HepG2 (cell line): Measurements from ENCODE around the gene PPP1R12B. TPM values are rescaled to one million over a fixed set of nuclear protein-coding genes. Genes with fewer than 3 reads are reported as not detected.
"Not testable (repeated sequence)": the region's sequence is repeated elsewhere in the genome, so short reads cannot be mapped to it uniquely, and the experiment has no call there.

Experiments
- ATAC-seq: fragments of 200-7000 bp; cut with Tn5 transposase; 3 replicates; pipeline ENCODE4 v1.9.1; 2020; ENCODE audit warnings: mild to moderate bottlenecking, moderate library complexity
- BruUV-seq: library from RNA; stranded (reverse); fragments of 400-500 nt; replicated peaks from 2 replicates; lab custom pipeline; 2021; lab: Mats Ljungman, UMichigan
- CTCF ChIA-PET: fragments of 300-600 bp; formaldehyde crosslinking; extraction: SDS; loops from one replicate; lab custom pipeline; 2021; ENCODE audit warnings: low total read pairs, inconsistent platforms, low intra/inter-chr PET ratio; lab: Yijun Ruan, JAX
- POLR2A ChIA-PET: fragments of 350-600 bp; sonication (Branson Sonifier 250); formaldehyde crosslinking; loops from one replicate; lab custom pipeline; 2020; ENCODE audit warnings: antibody characterized with exemption, inconsistent platforms; lab: Yijun Ruan, JAX
- DNase-seq: peaks from one replicate; pipeline ENCODE4 v3.0.0-alpha.2; 2015; ENCODE audit warnings: low spot score
- FAIRE-seq: peaks from 3 replicates; lab custom pipeline; 2011; peaks lifted over from hg19 to GRCh38; lab: Jason Lieb, UNC
- H2AFZ ChIP-seq: one replicate; pipeline ENCODE4 v1.6.1; 2011; ENCODE audit warnings: low read length, inconsistent platforms
- H3K27ac ChIP-seq: fragments of 300-600 bp; 3 replicates; pipeline ENCODE4 v1.8.0; 2011; ENCODE audit warnings: mixed run types, mild to moderate bottlenecking, mixed read lengths, low read length, inconsistent platforms; ENCODE audit not compliant: insufficient read depth; ENCODE audit errors: extremely low read length
- H3K27me3 ChIP-seq, 2 experiments: fragments of 200-600 bp in 1 of 2; 2 replicates in 1 of 2; 3 replicates in 1 of 2; pipeline versions ENCODE4 v1.6.0 to v1.8.0; 2011; ENCODE audit warnings: low read length in 2 of 2, mild to moderate bottlenecking in 2 of 2, moderate library complexity in 2 of 2, inconsistent platforms in 1 of 2; ENCODE audit not compliant: insufficient read depth in 2 of 2, control insufficient read depth in 1 of 2
- H3K36me3 ChIP-seq, 2 experiments: fragments of 200-600 bp in 1 of 2; replicated peaks in 1 of 2; 2 replicates in 1 of 2; 3 replicates in 1 of 2; pipeline versions ENCODE4 v1.5.1 to v1.8.0; 2011; ENCODE audit warnings: low read length in 2 of 2, inconsistent platforms in 1 of 2; ENCODE audit not compliant: insufficient read depth in 2 of 2, control insufficient read depth in 1 of 2
- H3K4me1 ChIP-seq: 2 replicates; pipeline ENCODE4 v1.5.1; 2012; ENCODE audit warnings: low read length, inconsistent platforms; ENCODE audit not compliant: insufficient read depth
- H3K4me2 ChIP-seq: 2 replicates; pipeline ENCODE4 v1.6.0; 2011; ENCODE audit warnings: low read depth, low read length, inconsistent platforms
- H3K4me3 ChIP-seq, 3 experiments: fragments of 200-600 bp in 1 of 3; sonication (generic), shearing (Covaris generic) in 1 of 3; replicated peaks in 1 of 3; 2 replicates each; pipeline ENCODE4 v1.5.1; 2011 to 2016; ENCODE audit warnings: low read length in 3 of 3, inconsistent platforms in 2 of 3, low read depth in 2 of 3, mild to moderate bottlenecking in 2 of 3, control low read depth in 1 of 3, mixed read lengths in 1 of 3; ENCODE audit not compliant: insufficient read depth in 1 of 3
- H3K79me2 ChIP-seq: one replicate; pipeline ENCODE4 v1.6.1; 2011; ENCODE audit warnings: low read length, inconsistent platforms; ENCODE audit not compliant: insufficient read depth
- H3K9ac ChIP-seq: 2 replicates; pipeline ENCODE4 v1.6.0; 2011; ENCODE audit warnings: mild to moderate bottlenecking, low read depth, low read length, inconsistent platforms; ENCODE audit not compliant: insufficient read depth
- H3K9me3 ChIP-seq: 2 replicates; pipeline ENCODE4 v1.5.1; 2012; ENCODE audit warnings: mild to moderate bottlenecking, low read length
- H4K20me1 ChIP-seq: 2 replicates; pipeline ENCODE4 v1.6.0; 2011; ENCODE audit warnings: inconsistent platforms, mild to moderate bottlenecking, low read length, moderate library complexity; ENCODE audit not compliant: insufficient read depth
- CENPT ChIP-seq: sonication (generic); formaldehyde crosslinking; IDR thresholded peaks from 2 replicates; pipeline ENCODE4 v1.8.0; 2022; ENCODE audit warnings: low read depth, mild to moderate bottlenecking, moderate library complexity, missing genetic modification reagents
- ETV6 ChIP-seq: sonication (generic); formaldehyde crosslinking; conservative IDR thresholded peaks from 2 replicates; pipeline ENCODE4 v1.4.0; 2020; ENCODE audit warnings: missing genetic modification reagents
- IRF1 ChIP-seq: sonication (generic); formaldehyde crosslinking; IDR thresholded peaks from 2 replicates; pipeline ENCODE4 v1.4.0; 2020; ENCODE audit warnings: low read depth, mild to moderate bottlenecking, missing genetic modification reagents
- PAWR ChIP-seq: sonication (generic); formaldehyde crosslinking; IDR thresholded peaks from 2 replicates; pipeline ENCODE4 v1.4.0; 2020; ENCODE audit warnings: missing genetic modification reagents, mild to moderate bottlenecking, borderline replicate concordance
- SALL2 ChIP-seq: sonication (generic); formaldehyde crosslinking; IDR thresholded peaks from 2 replicates; pipeline ENCODE4 v1.8.1; 2023; ENCODE audit warnings: mild to moderate bottlenecking, missing genetic modification reagents, inconsistent platforms
- SMC3 ChIP-seq: IDR thresholded peaks from 2 replicates; pipeline ENCODE4 v1.6.1; 2011; ENCODE audit warnings: low read length, improper control_type of control experiment
- SRF ChIP-seq: IDR thresholded peaks from 2 replicates; pipeline ENCODE4 v1.6.1; 2011; ENCODE audit warnings: mild to moderate bottlenecking, low read depth, low read length, moderate library complexity
- THAP11 ChIP-seq: IDR thresholded peaks from 2 replicates; pipeline ENCODE4 v1.6.1; 2016; ENCODE audit warnings: missing biosample characterization, missing genetic modification reagents
- ZNF225 ChIP-seq: sonication (generic); formaldehyde crosslinking; IDR thresholded peaks from 2 replicates; pipeline ENCODE4 v1.4.0; 2020; ENCODE audit warnings: mild to moderate bottlenecking, missing genetic modification reagents
- ZNF589 ChIP-seq: sonication (generic); formaldehyde crosslinking; conservative IDR thresholded peaks from 2 replicates; pipeline ENCODE4 v1.8.0; 2022; ENCODE audit warnings: mild to moderate bottlenecking, moderate library complexity, missing genetic modification reagents
- ZNF768 ChIP-seq: sonication (generic); formaldehyde crosslinking; IDR thresholded peaks from 2 replicates; pipeline ENCODE4 v1.4.0; 2020; ENCODE audit warnings: missing genetic modification reagents
- WGBS: methylation state at CpG from one replicate; pipeline ENCODE4 v1.1.6; 2017; ENCODE audit warnings: low lambda C conversion rate; 5-methylcytosine and 5-hydroxymethylcytosine counted together
- in situ Hi-C: cut with HindIII; loops from 2 replicates; pipeline ENCODE4 v1.10.0; 2017; ENCODE audit warnings: low pct_unique_long_range_greater_than_20kb; ENCODE audit not compliant: extremely low pct_ligation_motif_present
- intact Hi-C: fragments of 100-400 bp; cut with micrococcal nuclease; formaldehyde crosslinking; loops from one replicate; pipeline ENCODE4 v1.10.0; 2022; ENCODE audit not compliant: unreplicated experiment
- polyA plus RNA-seq, 8 experiments: library from polyadenylated mRNA; depleted of rRNA in 3 of 8; stranded (reverse) in 7 of 8; unstranded in 1 of 8; fragments of >200 nt; fragmentation: Illumina TruSeq in 4 of 8; extraction: Trizol in 4 of 8; gene quantifications; 2 replicates each; pipeline versions ENCODE4 v1.2.1 to v1.2.3, GENCODE V29; 2011 to 2016; ENCODE audit warnings: low read depth in 4 of 8, missing spikeins in 1 of 8, mixed read lengths in 1 of 8; ENCODE audit not compliant: insufficient read depth in 1 of 8
- total RNA-seq, 5 experiments: library from RNA; depleted of rRNA; stranded (reverse); fragments of >200 nt; fragmentation: Illumina TruSeq; extraction: Trizol; gene quantifications; 2 replicates each; pipeline ENCODE4 v1.2.3, GENCODE V29; 2016; ENCODE audit warnings: low read depth in 1 of 5

The PPP1R12B gene
- total and polyA plus RNA-seq, 2 of the 13 experiments (the other 11 are each of a cell fraction or from before 2014, with no cell fraction given), result 12.0 to 13.6 TPM

- TF ChIP-seq IRF1 (CRISPR knock-in tag), result no peak
- no peak for TF ChIP-seq ETV6
- peak; percentile 61 for TF ChIP-seq SMC3
- no peak for TF ChIP-seq CENPT (CRISPR knock-in tag)
- no peak for TF ChIP-seq ZNF589 (CRISPR knock-in tag)
Observed at GRCh38 chr1:202501281-202501680, 152.8 kb downstream of the PPP1R12B start (continued).

- FAIRE-seq, result no peak
- 92% methylated on average over 4 of the region's 4 CpGs for WGBS
Observed at GRCh38 chr1:202505356-202505755, 156.9 kb downstream of the PPP1R12B start.

GRCh38 chr1:202505880-202506575 is 157.5 kb downstream of the PPP1R12B start:
- H3K79me2 ChIP-seq, H3K27ac ChIP-seq, H2AFZ ChIP-seq, H3K4me3 ChIP-seq, BruUV-seq, H4K20me1 ChIP-seq, DNase-seq, H3K4me2 ChIP-seq, H3K9me3 ChIP-seq, H3K9ac ChIP-seq, ATAC-seq, CTCF ChIA-PET, POLR2A ChIA-PET, H3K36me3 ChIP-seq, H3K4me1 ChIP-seq, FAIRE-seq, H3K27me3 ChIP-seq: not testable (repeated sequence)
- in situ Hi-C loops (loop anchor here (10.0 kb wide), 1 partner anchor 89 kb away; no protein-coding TSS in a partner anchor), intact Hi-C loops (loop anchor here (10.0 kb wide), 1 partner anchor 209 kb away; the partner anchor contains the start of gene SYT2)
- 97% methylated on average over 6 of the region's 6 CpGs for WGBS

More at GRCh38 chr1:202505356-202505755, 156.9 kb downstream of the PPP1R12B start:
- DNase-seq, result no peak
- ATAC-seq, result no peak
- intact Hi-C loops, result loop anchor here (10.0 kb wide), 1 partner anchor 209 kb away; the partner anchor contains the start of gene SYT2
- no TSS peak for BruUV-seq
- CTCF ChIA-PET, result no interaction called here
- TF ChIP-seq PAWR, result no peak
- TF ChIP-seq ZNF768 (CRISPR knock-in tag), result no peak
- no peak for TF ChIP-seq ZNF225
- no peak for TF ChIP-seq SALL2 (CRISPR knock-in tag)
- 0 out of 2 replicates have a peak, but pooled peaks have one; percentile 34 for TF ChIP-seq SRF
- no peak for TF ChIP-seq THAP11
- TF ChIP-seq, all 625 proteins: peak for 1
- POLR2A ChIA-PET, result no interaction called here
- Histone ChIP-seq H3K4me2 (no peak overlapping the region), H3K36me3 (peaks cover 0 to 2% of the 10 kb centered on the region in 2 experiments; a peak in 1 of 5 replicates), H3K9me3 (no peaks in the 10 kb centered on the region), H3K27me3 (no peaks in the 10 kb centered on the region), H3K27ac (no peak overlapping the region), H2AFZ (no peak overlapping the region), H3K4me1 (no peaks in the 10 kb centered on the region), H3K9ac (no peak overlapping the region), H3K4me3 (no peak overlapping the region), H3K79me2 (no peaks in the 10 kb centered on the region), H4K20me1 (no peaks in the 10 kb centered on the region)
- in situ Hi-C loops, result loop anchor here (10.0 kb wide), 1 partner anchor 89 kb away; no protein-coding TSS in a partner anchor
